Stimulated activated CD4-positive, alpha-beta T cell treated with anti-CD3 and anti-CD28 coated beads, TNF-alpha, amount 100 ng/mL, for 4 hours (primary cell): Measurements from ENCODE around the gene NCKIPSD.

ENCODE experiments used
- DNase-seq, 3 experiments: peaks; one replicate each; pipeline ENCODE4 v3.0.0-alpha.2; 2020; ENCODE audit warnings: low read depth in 3 of 3

NCKIPSD gene

GRCh38 chr3:48647714-48648113 lies 38.0 kb downstream of the NCKIPSD start:
- DNase-seq, result no peak

GRCh38 chr3:48644898-48645760 lies 40.6 kb downstream of the NCKIPSD start:
- no peak for DNase-seq

- no peak for DNase-seq
These were observed 43.1 kb downstream of the NCKIPSD start for GRCh38 chr3:48642605-48643004.

GRCh38 chr3:48641396-48641795 lies 44.3 kb downstream of the NCKIPSD start:
- no peak for DNase-seq

- DNase-seq, result no peak
These were observed 45.6 kb downstream of the NCKIPSD start for GRCh38 chr3:48639944-48640606.

GRCh38 chr3:48637305-48637704 lies 48.4 kb downstream of the NCKIPSD start:
- DNase-seq, result no peak

- DNase-seq, result no peak
These were observed 49.5 kb downstream of the NCKIPSD start for GRCh38 chr3:48636149-48636655.

GRCh38 chr3:48635222-48636021 lies 50.3 kb downstream of the NCKIPSD start, which contains the start of gene SLC26A6:
TSS of gene SLC26A6 (minus strand) at chr3:48635461. CDS start at chr3:48635393, 68 bp downstream.
- peak; percentile 84 to 89 (median 85) for DNase-seq

GRCh38 chr3:48634661-48635221 lies 51.0 kb downstream of the NCKIPSD start:
- DNase-seq, result peak; percentile 26 to 45 (median 36)

- no peak for DNase-seq
These were observed 52.0 kb downstream of the NCKIPSD start for GRCh38 chr3:48633743-48634142.

GRCh38 chr3:48633256-48633655 lies 52.5 kb downstream of the NCKIPSD start:
- DNase-seq, result no peak

- DNase-seq, result no peak
These were observed 53.9 kb downstream of the NCKIPSD start for GRCh38 chr3:48631516-48632448.

- no peak for DNase-seq
These were observed 54.9 kb downstream of the NCKIPSD start for GRCh38 chr3:48630833-48631232.

- no peak for DNase-seq
These were observed 55.3 kb downstream of the NCKIPSD start for GRCh38 chr3:48630407-48630806.

GRCh38 chr3:48629894-48630293 lies 55.8 kb downstream of the NCKIPSD start:
- no peak for DNase-seq

- no peak for DNase-seq
These were observed 57.3 kb downstream of the NCKIPSD start for GRCh38 chr3:48628277-48629017.

- DNase-seq, result no peak
These were observed 60.1 kb downstream of the NCKIPSD start for GRCh38 chr3:48625600-48625999.

GRCh38 chr3:48624767-48625166 lies 60.9 kb downstream of the NCKIPSD start:
- DNase-seq, result no peak

GRCh38 chr3:48623851-48624547 lies 61.7 kb downstream of the NCKIPSD start:
- DNase-seq, result no peak
